Amygdala (tissue), 56 donors: ENCODE results near the gene ZNF771.

ENCODE experiments used
- DNase-seq, 56 donors: peaks; one replicate each; lab custom pipeline; 2025; lab: John Stamatoyannopoulos, UW

Gene ZNF771

DNA sequence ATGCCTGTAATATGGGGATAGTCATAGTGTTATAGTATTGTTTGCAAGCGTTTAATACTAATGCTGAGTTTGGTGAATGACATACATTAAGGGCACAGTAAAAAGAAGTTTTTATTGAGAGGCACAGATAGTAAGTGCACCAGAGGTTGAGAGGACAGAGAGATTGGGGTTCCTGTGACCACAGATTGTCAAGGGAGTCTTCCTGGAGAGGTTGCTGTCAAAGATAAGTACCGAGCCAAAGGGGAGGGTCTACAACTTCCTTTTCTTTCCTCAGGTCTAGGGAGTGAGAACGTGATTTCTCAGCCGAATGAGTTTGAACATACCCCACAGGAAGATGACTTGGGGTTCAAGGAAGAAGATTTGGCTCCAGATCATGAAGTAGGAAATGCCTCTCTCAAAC is 10.3 kb upstream of the ZNF771 start:
- DNase-seq = no peak

DNA sequence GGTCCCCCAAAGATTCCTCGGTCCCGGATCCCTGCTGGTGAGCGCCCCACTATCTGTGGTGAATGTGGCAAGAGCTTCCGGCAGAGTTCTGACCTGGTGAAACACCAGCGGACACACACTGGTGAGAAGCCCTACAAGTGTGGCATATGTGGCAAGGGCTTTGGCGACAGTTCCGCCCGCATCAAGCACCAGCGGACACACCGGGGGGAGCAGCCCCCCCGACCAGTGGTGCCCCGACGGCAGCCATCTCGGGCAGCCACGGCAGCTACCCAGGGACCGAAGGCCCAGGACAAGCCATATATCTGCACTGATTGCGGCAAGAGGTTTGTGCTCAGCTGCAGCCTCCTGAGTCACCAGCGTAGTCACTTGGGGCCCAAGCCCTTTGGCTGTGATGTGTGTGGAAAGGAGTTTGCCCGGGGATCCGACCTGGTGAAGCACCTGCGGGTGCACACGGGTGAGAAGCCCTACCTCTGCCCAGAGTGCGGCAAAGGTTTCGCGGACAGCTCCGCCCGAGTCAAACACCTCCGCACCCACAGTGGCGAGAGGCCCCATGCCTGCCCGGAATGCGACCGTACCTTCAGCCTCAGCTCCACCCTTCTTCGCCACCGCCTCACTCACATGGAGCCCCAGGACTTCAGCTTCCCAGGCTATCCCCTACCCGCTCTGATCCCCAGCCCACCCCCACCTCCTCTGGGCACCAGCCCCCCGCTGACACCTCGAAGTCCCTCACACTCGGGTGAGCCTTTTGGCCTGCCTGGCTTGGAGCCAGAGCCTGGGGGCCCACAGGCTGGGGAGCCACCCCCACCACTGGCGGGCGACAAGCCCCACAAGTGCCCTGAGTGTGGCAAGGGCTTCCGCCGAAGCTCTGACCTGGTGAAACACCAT is 9.4 kb upstream of the ZNF771 start:
- DNase-seq = no peak

DNA sequence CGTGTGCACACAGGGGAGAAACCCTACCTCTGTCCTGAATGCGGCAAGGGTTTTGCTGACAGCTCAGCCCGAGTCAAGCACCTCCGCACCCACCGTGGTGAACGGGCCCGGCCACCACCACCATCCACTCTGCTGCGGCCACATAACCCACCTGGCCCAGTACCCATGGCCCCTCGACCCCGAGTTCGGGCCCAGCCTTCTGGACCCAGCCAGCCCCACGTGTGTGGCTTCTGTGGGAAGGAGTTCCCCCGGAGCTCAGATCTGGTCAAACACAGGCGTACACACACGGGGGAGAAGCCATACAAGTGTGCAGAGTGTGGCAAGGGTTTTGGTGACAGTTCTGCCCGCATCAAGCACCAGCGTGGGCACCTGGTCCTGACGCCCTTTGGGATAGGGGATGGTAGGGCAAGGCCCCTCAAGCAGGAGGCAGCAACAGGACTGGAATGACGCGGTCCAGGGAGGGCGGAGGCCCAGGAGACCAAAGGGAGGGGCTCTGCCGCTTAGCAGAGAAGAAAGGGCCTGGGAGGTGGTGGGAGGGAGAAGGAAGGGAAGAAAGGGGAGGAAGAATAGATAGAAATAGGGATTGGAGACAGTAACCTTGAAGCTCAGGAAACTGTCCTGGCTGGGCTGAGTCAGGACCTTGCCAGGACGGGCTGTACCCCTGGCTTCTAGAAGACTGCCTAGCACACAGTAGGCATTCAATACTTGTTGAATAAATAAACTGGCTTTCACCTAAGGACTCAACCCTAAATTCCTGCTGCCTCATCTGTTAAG is 8.6 kb upstream of the ZNF771 start:
- no peak for DNase-seq

DNA sequence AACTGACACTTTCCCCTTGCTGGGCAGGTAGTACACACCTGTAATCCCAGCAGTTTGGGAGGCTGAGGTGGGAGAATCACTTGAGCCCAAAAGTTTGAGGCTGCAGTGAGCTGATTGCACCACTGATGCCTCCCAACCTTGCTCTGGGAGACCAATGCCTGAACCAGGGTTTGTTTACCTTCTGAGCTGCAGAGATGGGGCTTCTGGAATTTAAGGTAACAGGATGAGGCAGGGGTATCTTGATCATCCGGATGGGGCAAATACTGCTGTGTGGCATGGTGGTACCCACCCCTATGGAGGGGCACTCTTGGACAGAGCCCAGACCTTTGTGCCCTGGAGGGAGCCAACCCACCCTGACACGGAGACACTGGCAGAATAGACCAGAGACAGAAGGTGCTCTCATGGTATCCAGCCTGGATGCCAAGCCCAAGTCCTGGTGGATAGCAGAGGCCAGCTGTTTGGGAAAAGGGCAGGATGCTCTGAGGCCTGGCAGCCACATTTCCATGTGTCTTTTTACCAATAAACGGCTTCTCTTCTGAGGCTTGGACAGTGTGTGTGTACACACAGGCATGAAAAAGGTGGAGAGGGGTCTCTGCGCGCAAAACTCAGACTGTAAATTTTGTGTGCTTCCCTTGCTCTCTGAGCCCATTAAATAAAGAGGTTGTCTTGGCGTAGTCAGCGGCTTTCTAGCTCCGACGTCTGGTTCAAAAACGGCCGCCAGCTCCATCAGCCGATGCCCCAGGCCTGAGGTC is 7.8 kb upstream of the ZNF771 start:
- peak in 1 of 56 donors; percentile 22 for DNase-seq

DNA sequence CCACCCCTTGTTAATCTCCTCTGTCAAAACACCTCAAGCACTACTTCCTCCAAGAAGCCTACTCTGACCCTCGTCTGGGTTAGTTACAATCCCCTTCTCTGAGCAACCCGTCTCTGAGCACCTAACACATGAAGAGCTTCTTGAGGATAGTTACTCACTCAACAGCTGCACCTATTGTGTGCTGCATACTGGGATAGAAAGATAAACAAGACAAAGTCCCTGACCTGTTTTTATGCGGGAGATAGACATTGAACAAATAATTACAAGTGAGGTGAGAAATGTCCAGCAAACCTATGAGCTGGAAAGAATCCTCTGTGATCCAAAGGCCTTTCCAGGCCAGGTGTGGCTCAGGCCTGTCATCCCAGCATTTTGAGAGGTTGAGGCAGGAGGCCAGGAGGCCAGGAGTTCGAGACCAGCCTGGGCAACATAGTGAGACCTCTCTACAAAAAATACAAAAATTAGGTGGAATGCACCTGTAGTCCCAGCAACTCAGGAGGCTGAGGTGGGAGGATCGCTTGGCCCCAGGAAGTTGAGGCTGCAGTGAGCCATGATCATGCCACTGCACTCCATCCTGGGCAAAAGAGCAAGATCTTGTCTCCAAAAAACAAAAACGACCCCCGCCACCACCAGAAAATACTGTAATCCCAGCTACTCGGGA is 5.5 kb upstream of the ZNF771 start:
- DNase-seq = no peak

- no peak for DNase-seq
Measured at GRCh38 chr16:30406795-30407101, 658 bp upstream of the ZNF771 start.

DNA sequence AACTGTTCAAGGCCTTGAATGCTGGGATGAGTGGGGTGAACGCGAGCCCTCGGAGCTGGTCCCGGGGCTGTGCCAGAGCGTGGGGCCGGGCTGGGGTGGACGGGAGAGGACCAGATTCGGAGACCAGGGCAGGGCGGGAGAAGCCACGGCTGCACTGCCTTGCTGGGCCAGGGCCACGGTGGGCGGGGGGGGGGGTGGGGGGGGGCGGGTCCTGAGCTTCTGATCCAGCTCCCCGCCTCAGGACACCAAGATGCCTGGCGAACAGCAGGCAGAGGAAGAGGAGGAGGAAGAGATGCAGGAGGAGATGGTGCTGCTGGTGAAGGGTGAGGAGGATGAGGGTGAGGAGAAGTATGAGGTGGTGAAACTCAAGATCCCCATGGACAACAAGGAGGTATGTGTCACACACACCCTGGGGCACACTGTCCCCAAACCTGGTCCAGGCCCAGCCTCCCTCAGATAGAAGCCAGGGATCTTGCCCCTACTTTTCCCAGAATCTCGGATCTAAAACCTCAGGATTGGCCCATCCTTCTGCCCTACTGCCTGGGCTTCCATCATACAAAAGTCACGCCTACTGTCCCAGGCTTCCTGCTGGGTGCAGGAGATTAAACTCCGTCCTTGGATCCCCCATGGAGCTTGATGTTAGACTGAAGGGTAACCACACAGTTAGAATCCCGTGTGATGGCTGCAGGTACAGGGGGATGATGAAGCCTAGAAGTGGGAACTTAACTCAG is 563 bp downstream of the ZNF771 start:
- peak in 2 of 56 donors; percentile 30 to 38 for DNase-seq

DNA sequence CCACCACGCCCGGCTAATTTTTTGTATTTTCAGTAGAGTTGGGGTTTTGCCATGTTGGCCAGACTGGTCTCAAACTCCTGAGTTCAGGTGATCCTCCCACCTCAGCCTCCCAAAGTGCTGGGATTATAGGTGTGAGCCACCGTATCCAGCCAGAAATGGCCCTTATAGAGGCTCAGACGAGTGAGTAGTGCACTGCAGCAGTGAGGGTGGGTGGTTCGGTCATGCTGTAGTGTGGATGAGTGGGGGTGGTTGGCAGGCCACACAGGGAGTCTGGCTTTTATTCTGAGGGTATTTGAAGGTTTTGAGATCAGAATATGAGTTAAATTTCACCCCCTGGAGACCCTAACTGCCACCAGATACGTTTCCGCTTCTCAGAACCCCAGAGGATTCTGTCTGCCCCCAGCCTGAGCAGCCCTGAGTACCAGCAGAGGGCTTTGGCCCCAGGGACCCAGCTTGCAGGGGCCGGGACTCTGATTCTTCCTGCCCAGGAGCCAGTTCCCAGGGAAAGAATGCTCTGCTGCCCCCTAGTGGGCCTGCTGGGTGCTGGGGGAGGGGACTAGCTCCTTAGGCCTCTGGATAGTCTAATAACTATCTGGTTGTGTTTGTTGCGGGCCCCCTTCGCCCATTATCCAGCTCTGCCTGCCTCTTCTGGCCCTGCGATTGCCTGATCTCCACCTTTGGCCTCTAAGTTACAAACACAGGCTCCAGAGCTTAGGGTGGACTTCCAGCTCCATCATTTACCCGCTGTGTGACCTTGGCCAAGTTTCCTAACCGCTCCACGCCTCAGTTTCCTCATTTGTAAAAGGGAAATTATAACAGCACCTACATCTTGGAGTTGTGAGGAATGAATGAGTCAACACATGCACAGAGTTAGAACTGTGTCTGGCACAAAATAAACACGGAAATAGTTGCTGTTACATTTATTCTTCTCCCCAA is 2.0 kb downstream of the ZNF771 start:
- DNase-seq = peak in 55 of 56 donors; percentile 11 to 94 (median 77)

DNA sequence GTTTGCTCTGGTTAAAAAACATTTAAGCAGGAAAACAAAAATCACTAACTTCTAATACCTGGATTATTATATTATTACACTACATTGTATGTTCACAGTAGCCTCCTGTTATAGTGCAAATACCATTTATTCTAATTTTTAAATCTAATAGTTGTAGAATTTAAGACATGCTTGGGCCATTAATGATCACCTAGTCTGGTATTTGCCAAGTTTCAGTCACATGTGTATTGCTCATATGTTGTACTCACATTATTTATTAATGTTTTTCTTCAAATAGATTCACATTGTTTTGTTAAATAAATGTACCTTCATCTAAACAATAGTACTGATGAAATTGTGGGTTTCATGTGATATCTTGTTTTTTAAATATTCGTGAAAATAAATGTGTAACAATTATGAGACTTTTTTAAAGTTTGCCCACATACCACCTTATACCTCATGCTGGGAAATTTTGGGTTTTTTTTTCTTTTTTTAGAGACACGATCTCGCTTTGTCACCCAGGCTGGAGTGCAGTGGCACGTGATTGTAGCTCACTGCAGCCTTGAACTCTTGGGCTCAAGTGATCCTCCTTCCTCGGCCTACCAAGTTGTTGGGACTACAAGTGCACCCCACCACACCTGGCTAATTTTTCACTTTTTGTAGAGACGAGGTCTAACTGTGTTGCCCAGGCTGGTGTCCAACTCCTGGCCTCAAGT is 5.9 kb downstream of the ZNF771 start:
- DNase-seq = no peak

DNA sequence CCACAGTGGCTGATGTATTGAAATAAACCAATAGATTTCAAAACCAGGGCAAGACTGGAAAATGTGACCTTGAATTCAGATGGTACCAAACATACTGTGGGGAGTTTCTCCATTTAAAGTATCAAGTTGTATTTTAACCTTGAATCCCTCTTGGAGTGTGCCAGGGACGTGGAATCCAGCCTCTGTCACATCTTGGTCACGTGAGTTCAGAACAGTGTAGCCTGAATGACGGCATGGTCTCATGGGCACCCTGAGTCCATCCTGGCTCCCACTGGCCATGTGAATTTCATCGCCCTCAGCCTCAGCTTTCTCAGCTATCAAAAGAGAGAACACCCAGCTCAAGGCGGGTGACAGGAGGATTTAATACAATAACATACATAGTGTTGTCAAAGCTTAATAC is 6.8 kb downstream of the ZNF771 start:
- no peak for DNase-seq

GRCh38 chr16:30416047-30416603 is 8.7 kb downstream of the ZNF771 start:
- no peak for DNase-seq

GRCh38 chr16:30416624-30417528 is 9.5 kb downstream of the ZNF771 start:
- DNase-seq = peak in 8 of 56 donors; percentile 8 to 61 (median 34)

DNA sequence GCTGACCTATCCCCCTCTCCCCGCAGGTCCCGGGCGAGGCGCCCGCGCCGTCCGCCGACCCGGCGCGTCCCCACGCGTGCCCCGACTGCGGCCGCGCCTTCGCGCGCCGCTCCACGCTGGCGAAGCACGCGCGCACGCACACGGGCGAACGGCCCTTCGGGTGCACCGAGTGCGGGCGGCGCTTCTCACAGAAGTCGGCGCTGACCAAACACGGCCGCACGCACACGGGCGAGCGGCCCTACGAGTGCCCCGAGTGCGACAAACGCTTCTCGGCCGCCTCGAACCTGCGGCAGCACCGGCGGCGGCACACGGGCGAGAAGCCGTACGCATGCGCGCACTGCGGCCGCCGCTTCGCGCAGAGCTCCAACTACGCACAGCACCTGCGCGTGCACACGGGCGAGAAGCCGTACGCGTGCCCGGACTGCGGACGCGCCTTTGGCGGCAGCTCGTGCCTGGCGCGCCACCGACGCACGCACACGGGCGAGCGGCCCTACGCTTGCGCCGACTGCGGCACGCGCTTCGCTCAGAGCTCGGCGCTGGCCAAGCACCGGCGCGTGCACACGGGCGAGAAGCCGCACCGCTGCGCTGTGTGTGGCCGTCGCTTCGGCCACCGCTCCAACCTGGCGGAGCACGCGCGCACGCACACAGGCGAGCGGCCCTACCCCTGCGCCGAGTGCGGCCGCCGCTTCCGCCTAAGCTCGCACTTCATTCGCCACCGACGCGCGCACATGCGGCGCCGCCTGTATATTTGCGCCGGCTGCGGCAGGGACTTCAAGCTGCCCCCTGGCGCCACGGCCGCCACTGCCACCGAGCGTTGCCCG is 10.3 kb downstream of the ZNF771 start:
- DNase-seq = peak in 46 of 56 donors; percentile 25 to 85 (median 64)

GRCh38 chr16:30418350-30419181 is 11.2 kb downstream of the ZNF771 start:
- peak in 1 of 56 donors; percentile 40 for DNase-seq

GRCh38 chr16:30421010-30421409 is 13.6 kb downstream of the ZNF771 start:
- no peak for DNase-seq
